Dedifferentiated amniotic fluid mesenchymal stem cell (primary cell): Measurements from ENCODE around the gene SYNRG.
"Not testable (repeated sequence)": the region's sequence is repeated elsewhere in the genome, so short reads cannot be mapped to it uniquely, and the experiment has no call there.

Experiments used
- DNase-seq: peaks from one replicate; pipeline ENCODE4 v3.0.0-alpha.2; 2016; ENCODE audit errors: extremely low spot score

SYNRG gene, protein sequence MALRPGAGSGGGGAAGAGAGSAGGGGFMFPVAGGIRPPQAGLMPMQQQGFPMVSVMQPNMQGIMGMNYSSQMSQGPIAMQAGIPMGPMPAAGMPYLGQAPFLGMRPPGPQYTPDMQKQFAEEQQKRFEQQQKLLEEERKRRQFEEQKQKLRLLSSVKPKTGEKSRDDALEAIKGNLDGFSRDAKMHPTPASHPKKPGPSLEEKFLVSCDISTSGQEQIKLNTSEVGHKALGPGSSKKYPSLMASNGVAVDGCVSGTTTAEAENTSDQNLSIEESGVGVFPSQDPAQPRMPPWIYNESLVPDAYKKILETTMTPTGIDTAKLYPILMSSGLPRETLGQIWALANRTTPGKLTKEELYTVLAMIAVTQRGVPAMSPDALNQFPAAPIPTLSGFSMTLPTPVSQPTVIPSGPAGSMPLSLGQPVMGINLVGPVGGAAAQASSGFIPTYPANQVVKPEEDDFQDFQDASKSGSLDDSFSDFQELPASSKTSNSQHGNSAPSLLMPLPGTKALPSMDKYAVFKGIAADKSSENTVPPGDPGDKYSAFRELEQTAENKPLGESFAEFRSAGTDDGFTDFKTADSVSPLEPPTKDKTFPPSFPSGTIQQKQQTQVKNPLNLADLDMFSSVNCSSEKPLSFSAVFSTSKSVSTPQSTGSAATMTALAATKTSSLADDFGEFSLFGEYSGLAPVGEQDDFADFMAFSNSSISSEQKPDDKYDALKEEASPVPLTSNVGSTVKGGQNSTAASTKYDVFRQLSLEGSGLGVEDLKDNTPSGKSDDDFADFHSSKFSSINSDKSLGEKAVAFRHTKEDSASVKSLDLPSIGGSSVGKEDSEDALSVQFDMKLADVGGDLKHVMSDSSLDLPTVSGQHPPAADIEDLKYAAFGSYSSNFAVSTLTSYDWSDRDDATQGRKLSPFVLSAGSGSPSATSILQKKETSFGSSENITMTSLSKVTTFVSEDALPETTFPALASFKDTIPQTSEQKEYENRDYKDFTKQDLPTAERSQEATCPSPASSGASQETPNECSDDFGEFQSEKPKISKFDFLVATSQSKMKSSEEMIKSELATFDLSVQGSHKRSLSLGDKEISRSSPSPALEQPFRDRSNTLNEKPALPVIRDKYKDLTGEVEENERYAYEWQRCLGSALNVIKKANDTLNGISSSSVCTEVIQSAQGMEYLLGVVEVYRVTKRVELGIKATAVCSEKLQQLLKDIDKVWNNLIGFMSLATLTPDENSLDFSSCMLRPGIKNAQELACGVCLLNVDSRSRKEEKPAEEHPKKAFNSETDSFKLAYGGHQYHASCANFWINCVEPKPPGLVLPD (N-terminal part only)

GRCh38 chr17:37609170-37610040 lies at the start of gene SYNRG:
Gene SYNRG (minus strand): TSS chr17:37609418. CDS start chr17:37609355, 63 bp downstream.
- peak; percentile 88 for DNase-seq

DNA sequence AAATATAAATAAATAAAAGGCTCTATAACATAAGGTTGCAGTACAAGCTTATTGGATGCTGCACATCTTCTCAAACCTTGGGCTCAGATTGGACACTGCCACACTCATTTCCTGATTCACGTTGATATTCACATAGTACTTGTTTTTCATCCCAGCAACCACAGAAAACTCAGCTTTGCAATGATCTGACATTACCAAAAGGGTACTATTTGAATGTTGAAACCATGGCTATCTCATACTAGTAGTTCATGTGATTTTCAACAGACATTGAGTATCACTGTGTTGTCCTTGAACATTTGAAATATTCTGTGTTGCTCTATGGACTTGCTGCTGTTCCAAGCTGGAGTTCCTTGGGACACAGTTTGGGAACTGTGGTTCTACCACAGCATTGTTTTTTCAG lies 48.0 kb upstream of the SYNRG start:
- DNase-seq, result no peak

DNA sequence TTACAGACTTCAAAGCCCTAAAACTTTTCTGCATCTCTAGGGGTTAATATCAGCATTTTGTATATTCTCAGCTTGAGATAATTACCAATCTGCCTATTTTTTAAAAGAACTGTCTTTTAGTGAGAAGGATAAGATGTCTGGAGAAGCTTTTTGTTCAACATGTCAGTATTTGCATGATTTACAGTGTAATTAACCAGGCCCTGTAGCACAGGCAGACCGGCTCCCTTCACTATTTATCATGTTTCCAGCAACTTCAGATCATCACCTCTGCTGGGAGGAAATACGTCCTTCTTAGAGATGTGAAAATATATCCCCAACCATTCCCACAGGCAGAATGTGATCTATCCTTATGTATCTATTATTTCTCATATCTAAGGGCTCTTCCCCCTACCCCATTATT lies 42.6 kb upstream of the SYNRG start:
- no peak for DNase-seq

DNA sequence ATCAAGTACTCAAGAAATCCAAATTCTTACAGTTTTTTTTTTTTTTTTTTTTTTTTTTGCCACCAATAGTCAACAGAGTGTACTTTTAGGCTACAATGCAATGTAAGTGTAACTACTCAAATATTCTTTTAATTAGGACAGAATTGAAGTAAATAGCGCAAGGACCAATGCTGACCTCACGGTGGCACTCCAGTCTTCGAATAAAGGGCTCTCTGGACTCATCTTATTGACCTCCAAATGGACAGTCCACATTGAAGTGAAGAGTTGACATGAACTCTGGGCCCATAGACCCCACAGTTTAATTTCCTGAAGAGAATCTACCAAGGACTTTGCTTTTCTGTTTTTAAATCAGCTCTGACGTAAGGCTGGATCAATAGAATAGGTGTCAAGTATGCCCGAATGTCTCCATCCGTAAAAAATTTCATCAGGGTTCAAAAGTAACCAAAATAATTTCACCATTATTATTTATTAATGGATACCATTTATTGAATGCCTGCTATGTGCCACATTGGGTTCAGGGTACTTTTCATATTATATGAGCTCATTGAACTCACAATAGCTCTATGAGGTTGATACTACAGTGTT lies 41.3 kb upstream of the SYNRG start:
- peak; percentile 67 for DNase-seq

DNA sequence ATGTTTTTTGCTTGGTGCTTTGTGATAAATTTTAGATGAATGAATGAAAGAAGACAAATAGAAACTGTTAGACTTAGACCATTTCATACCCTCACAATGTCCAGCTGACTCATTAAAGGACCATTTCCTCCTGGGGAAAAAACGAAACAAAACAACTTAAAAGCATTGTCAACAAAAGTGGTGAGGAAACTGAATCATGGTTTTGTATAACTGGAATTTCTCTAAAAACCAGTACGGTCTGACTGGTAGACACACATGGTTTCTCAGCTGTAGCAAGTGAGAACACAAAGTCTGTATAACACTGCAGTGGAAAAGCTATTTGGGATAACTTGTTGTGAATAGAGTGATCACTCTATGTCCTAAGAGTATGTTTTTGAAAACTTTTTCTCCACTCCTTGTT lies 39.3 kb upstream of the SYNRG start:
- DNase-seq, result peak; percentile 25

DNA sequence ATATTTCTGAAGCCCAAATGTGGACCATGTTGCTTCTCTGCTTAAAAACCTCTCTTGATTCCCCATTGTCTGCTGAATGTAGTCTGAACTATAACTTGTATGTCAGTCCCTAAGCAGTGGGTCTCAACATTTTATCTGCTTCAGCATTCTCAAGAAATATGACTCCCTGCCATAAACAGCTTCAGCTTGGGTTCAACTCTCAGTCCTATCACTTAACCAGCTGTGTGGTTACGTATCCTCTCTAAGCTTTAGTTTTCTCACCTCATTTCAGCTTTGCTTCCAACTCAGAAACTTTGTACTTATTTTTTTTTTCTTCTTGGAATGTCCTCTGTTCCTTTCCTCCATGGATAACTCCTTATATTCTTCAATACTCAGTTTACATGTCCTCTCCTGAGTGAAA lies 38.6 kb upstream of the SYNRG start:
- no peak for DNase-seq

DNA sequence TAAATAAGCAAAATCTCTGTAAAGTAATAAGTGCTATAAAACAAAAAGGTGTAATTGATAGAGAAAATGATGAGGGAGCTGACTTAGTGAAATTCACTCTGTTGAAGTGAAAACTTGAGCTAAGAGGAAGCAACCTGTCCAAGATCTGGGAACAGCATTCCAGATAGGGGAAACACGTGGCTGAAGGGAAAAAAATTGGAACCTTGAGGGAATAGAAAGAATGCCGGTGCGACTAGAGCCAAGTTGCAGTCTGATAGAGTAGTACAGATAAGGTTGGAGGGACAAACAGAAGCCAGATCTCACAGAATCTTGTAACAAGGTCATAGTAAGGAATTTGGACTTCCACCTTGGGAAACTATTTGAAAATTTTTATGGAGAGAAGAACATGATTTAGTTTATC lies 34.7 kb upstream of the SYNRG start:
- no peak for DNase-seq

- DNase-seq, result peak; percentile 91
These were observed 34.0 kb upstream of the SYNRG start, which contains the start of gene DDX52 for GRCh38 chr17:37643118-37643766. Gene DDX52 (minus strand): TSS chr17:37643446. CDS start chr17:37643420, 26 bp downstream.

DNA sequence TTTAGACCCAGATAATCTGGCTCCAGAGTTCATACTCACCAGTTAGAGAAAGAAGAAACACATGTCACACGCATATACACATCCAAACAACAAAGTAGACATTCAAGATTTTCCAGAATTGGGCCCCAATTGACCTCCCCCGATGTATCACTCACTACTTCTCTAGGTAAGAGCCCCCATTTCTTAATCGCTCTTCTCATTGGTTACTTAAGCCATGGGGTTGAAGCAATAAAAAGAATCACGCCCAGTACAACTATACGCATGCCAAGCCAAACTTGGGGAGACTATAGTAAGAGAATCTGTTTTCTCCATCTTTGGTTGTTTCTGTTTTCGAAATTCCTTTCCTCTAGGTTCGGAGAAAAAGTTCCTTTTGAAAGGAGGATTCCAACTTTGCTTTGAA lies 33.5 kb upstream of the SYNRG start:
- peak; percentile 15 for DNase-seq

GRCh38 chr17:37640015-37640414 lies 30.8 kb upstream of the SYNRG start:
- DNase-seq, result no peak

DNA sequence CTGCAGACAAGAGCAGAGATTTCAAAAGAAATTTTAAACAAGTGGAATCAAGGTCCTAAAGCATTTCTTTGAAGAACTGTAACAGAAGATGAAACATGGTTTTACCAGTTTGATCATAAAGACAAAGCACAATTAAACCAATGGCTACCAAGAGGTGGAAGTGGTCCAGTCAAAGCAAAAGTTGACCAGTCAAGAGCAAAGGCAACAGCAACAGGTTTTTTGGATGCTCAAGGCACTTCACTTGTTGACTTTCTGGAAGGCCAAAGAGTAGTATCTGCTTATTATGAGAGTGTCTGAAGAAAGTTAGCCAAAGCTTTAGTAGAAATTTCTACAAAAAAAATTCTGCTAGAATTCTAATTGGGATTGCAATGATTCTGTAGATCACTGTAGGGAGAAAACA lies 28.7 kb upstream of the SYNRG start:
- DNase-seq, result no peak

DNA sequence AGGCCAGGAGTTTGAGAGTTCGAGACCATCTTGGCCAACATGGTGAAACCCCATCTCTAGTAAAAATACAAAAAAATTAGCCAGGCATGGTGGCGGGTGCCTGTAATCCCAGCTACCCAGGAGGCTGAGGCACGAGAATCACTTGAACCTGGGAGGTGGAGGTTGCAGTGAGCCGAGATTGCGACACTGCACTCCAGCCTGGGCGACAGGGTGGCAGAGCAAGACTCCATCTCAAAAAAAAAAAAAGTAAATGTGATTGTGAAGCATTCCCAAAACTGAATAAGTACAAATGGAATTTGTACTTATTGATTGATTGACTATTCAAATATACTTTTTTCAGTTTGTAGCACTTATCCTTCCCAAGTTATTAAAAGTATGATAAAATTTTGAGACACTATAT lies 7.2 kb upstream of the SYNRG start:
- not testable (repeated sequence) for DNase-seq

DNA sequence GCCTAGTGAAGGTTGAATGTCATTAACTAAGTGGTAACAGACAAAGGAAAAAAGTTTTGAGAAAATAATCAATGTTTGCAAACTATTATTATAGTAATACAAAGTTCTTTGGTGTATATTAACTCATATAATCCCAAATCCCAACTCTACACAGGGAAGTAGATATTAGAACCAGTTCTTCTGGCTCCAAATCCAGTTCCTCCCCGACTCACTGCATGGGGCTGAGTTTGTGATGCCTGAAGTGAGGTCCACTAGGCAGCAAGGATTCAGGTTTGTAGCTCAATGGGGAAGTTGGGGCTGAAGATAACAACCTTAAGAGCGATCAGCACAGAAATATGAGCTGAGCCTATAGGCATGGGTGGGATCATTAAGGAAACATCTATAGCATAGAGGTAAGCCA lies 5.6 kb upstream of the SYNRG start:
- no peak for DNase-seq

GRCh38 chr17:37614391-37614790 lies 5.2 kb upstream of the SYNRG start:
- no peak for DNase-seq

GRCh38 chr17:37610971-37611370 lies 1.8 kb upstream of the SYNRG start:
- DNase-seq, result no peak

GRCh38 chr17:37610041-37610420 lies 813 bp upstream of the SYNRG start:
- not testable (repeated sequence) for DNase-seq

- no peak for DNase-seq
These were observed 658 bp downstream of the SYNRG start for GRCh38 chr17:37608351-37609169.

- DNase-seq, result no peak
These were observed 1.4 kb downstream of the SYNRG start for GRCh38 chr17:37607637-37608331.
